ENCODE results near the gene APBB2.
"Not testable (repeated sequence)": the region's sequence is repeated elsewhere in the genome, so short reads cannot be mapped to it uniquely, and the experiment has no call there.

Gene APBB2

DNA sequence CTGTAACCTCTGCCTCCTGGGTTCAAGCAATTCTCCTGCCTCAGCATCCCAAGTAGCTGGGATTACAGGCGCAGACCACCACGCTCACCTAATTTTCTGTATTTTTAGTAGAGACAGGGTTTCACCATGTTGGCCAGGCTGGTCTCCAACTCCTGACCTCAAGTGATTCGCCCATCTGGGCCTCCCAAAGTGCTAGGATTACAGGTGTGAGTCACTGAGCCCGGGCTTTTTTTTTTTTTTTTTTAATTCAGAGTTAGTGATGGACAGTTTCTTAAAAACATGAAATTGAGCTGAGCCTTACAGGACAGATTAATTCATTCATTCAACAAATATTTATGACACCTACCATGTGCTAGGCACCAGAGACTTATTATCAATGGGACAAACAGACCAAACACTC lies 313.8 kb downstream of the APBB2 start:
- not testable (repeated sequence) for H3K27ac ChIP-seq (ENCODE audit: low read depth, low read length, severe bottlenecking); H3K36me3 ChIP-seq (ENCODE audit: control insufficient read depth, insufficient read depth, low read length); H3K4me3 ChIP-seq (ENCODE audit: extremely low read depth, insufficient read depth, low read length, poor library complexity, severe bottlenecking); H3K9me3 ChIP-seq (ENCODE audit: control insufficient read depth, low read length); H3K4me1 ChIP-seq (ENCODE audit: control insufficient read depth, insufficient read depth, low read length, poor library complexity, severe bottlenecking)
- WGBS, 2 experiments (ENCODE audit: insufficient coverage in 2 of 2): 87 to 92% methylated on average over 2 to 3 of the region's 4 CpGs

GRCh38 chr4:40897557-40898203 lies 316.7 kb downstream of the APBB2 start:
- Histone ChIP-seq H3K36me3 (ENCODE audit: control insufficient read depth, insufficient read depth, low read length) (no peaks in the 10 kb centered on the region), H3K4me3 (ENCODE audit: extremely low read depth, insufficient read depth, low read length, poor library complexity, severe bottlenecking) (no peak overlapping the region), H3K4me1 (ENCODE audit: control insufficient read depth, insufficient read depth, low read length, poor library complexity, severe bottlenecking) (peaks cover 2% of the 10 kb centered on the region), H3K9me3 (ENCODE audit: control insufficient read depth, low read length) (no peaks in the 10 kb centered on the region), H3K27ac (ENCODE audit: low read depth, low read length, severe bottlenecking) (no peak overlapping the region)
- WGBS, 2 experiments (ENCODE audit: insufficient coverage in 2 of 2): 73 to 93% methylated on average over 2 to 5 of the region's 10 CpGs

GRCh38 chr4:40890764-40891163 lies 323.6 kb downstream of the APBB2 start:
- peaks cover 10% of the 10 kb centered on the region for H3K4me1 ChIP-seq (ENCODE audit: control insufficient read depth, insufficient read depth, low read length, poor library complexity, severe bottlenecking)
- no peak overlapping the region for H3K4me3 ChIP-seq (ENCODE audit: extremely low read depth, insufficient read depth, low read length, poor library complexity, severe bottlenecking)
- H3K9me3 ChIP-seq (ENCODE audit: control insufficient read depth, low read length): no peaks in the 10 kb centered on the region
- no peak overlapping the region for H3K27ac ChIP-seq (ENCODE audit: low read depth, low read length, severe bottlenecking)
- peaks cover 18% of the 10 kb centered on the region for H3K36me3 ChIP-seq (ENCODE audit: control insufficient read depth, insufficient read depth, low read length)
- WGBS, 2 experiments (ENCODE audit: insufficient coverage in 2 of 2): 91 to 100% methylated on average over 3 to 6 of the region's 6 CpGs

- Histone ChIP-seq H3K4me3 (ENCODE audit: extremely low read depth, insufficient read depth, low read length, poor library complexity, severe bottlenecking) (no peak overlapping the region), H3K4me1 (ENCODE audit: control insufficient read depth, insufficient read depth, low read length, poor library complexity, severe bottlenecking) (peaks cover 10% of the 10 kb centered on the region), H3K27ac (ENCODE audit: low read depth, low read length, severe bottlenecking) (no peak overlapping the region), H3K9me3 (ENCODE audit: control insufficient read depth, low read length) (no peaks in the 10 kb centered on the region), H3K36me3 (ENCODE audit: control insufficient read depth, insufficient read depth, low read length) (peaks cover 18% of the 10 kb centered on the region)
- 96 to 97% methylated on average over 17 to 18 of the region's 18 CpGs for WGBS, 2 experiments (ENCODE audit: insufficient coverage in 2 of 2)
Observed at GRCh38 chr4:40890199-40890598, 324.1 kb downstream of the APBB2 start.

GRCh38 chr4:40888933-40889332 lies 325.4 kb downstream of the APBB2 start:
- Histone ChIP-seq H3K4me3 (ENCODE audit: extremely low read depth, insufficient read depth, low read length, poor library complexity, severe bottlenecking) (no peak overlapping the region), H3K27ac (ENCODE audit: low read depth, low read length, severe bottlenecking) (no peak overlapping the region), H3K9me3 (ENCODE audit: control insufficient read depth, low read length) (no peaks in the 10 kb centered on the region), H3K36me3 (ENCODE audit: control insufficient read depth, insufficient read depth, low read length) (peaks cover 18% of the 10 kb centered on the region), H3K4me1 (ENCODE audit: control insufficient read depth, insufficient read depth, low read length, poor library complexity, severe bottlenecking) (peaks cover 10% of the 10 kb centered on the region)
- 92 to 98% methylated on average over 5 of the region's 5 CpGs for WGBS, 2 experiments (ENCODE audit: insufficient coverage in 2 of 2)

DNA sequence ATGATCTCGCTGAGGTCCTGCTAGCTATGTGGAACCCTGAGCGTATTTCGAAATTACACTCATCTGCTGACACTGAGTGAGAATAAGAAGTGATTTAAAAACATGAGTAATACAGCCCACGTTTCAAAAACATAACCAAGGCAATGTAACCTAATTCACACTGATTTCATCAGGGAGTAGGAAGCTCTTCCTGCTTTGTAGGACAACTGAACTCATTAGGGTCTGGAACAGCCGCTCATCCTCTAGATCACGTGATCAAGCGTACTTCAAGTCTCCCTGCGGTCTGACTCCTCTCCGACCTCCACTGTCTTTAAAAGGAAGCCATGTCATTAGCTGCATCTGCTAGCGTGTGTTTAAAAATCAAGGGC lies 326.6 kb downstream of the APBB2 start:
- Histone ChIP-seq H3K9me3 (ENCODE audit: control insufficient read depth, low read length) (no peaks in the 10 kb centered on the region), H3K36me3 (ENCODE audit: control insufficient read depth, insufficient read depth, low read length) (peaks cover 18% of the 10 kb centered on the region), H3K4me3 (ENCODE audit: extremely low read depth, insufficient read depth, low read length, poor library complexity, severe bottlenecking) (no peak overlapping the region), H3K4me1 (ENCODE audit: control insufficient read depth, insufficient read depth, low read length, poor library complexity, severe bottlenecking) (peaks cover 10% of the 10 kb centered on the region), H3K27ac (ENCODE audit: low read depth, low read length, severe bottlenecking) (no peak overlapping the region)
- WGBS, 2 experiments (ENCODE audit: insufficient coverage in 2 of 2): 94% methylated on average over 6 to 9 of the region's 10 CpGs

DNA sequence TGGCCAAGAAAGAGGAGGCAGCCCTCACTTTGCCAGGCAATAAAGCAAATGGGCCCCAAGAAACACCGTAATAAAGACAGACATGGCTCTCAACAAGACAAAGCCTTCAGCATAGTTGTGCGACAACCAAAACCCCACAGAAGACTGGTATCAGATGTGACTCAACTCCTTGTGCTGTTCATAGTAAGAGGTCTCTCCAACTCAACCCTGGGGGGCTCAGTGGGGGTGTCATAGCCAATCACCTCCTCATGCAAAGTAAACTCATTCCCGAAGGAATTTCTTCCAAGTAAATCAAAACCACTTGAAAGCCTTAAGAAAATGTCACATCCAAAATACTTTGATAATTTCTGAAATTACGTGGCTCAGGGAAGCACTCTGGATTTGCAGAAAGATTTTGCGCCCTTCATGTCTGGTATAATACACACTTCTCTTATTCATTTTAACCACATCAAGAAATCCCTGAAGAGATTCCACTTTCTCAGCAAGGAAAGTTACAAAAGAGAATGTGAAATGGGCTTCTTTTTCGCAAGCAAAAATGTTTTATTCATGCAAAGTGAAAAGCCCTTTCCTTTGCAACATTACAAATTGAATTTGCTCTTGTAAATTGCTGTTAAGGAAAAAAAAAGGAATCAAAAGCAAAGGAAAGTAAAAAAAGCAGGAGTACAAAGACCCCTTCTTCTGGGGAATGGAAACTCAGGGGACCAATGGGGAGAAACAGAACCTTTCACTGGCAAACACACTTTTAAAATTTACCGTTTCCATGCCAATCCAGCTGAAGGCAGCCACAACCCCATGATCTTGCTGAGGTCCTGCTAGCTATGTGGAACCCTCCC lies 327.2 kb downstream of the APBB2 start:
- H3K4me3 ChIP-seq (ENCODE audit: extremely low read depth, insufficient read depth, low read length, poor library complexity, severe bottlenecking): no peak overlapping the region
- H3K27ac ChIP-seq (ENCODE audit: low read depth, low read length, severe bottlenecking): no peak overlapping the region
- WGBS, 2 experiments (ENCODE audit: insufficient coverage in 2 of 2): 84 to 96% methylated on average over 4 to 5 of the region's 7 CpGs
- H3K4me1 ChIP-seq (ENCODE audit: control insufficient read depth, insufficient read depth, low read length, poor library complexity, severe bottlenecking): peaks cover 10% of the 10 kb centered on the region
- H3K9me3 ChIP-seq (ENCODE audit: control insufficient read depth, low read length): no peaks in the 10 kb centered on the region
- peaks cover 15% of the 10 kb centered on the region for H3K36me3 ChIP-seq (ENCODE audit: control insufficient read depth, insufficient read depth, low read length)

- Histone ChIP-seq H3K4me3 (ENCODE audit: extremely low read depth, insufficient read depth, low read length, poor library complexity, severe bottlenecking) (no peak overlapping the region), H3K27ac (ENCODE audit: low read depth, low read length, severe bottlenecking) (no peak overlapping the region), H3K9me3 (ENCODE audit: control insufficient read depth, low read length) (no peaks in the 10 kb centered on the region), H3K4me1 (ENCODE audit: control insufficient read depth, insufficient read depth, low read length, poor library complexity, severe bottlenecking) (peaks cover 3% of the 10 kb centered on the region), H3K36me3 (ENCODE audit: control insufficient read depth, insufficient read depth, low read length) (no peaks in the 10 kb centered on the region)
- 97 to 98% methylated on average over 3 to 4 of the region's 4 CpGs for WGBS, 2 experiments (ENCODE audit: insufficient coverage in 2 of 2)
Observed at GRCh38 chr4:40881851-40882250, 332.5 kb downstream of the APBB2 start.

- peaks cover 3% of the 10 kb centered on the region for H3K4me1 ChIP-seq (ENCODE audit: control insufficient read depth, insufficient read depth, low read length, poor library complexity, severe bottlenecking)
- no peaks in the 10 kb centered on the region for H3K36me3 ChIP-seq (ENCODE audit: control insufficient read depth, insufficient read depth, low read length)
- no peaks in the 10 kb centered on the region for H3K9me3 ChIP-seq (ENCODE audit: control insufficient read depth, low read length)
- H3K4me3 ChIP-seq (ENCODE audit: extremely low read depth, insufficient read depth, low read length, poor library complexity, severe bottlenecking): no peak overlapping the region
- H3K27ac ChIP-seq (ENCODE audit: low read depth, low read length, severe bottlenecking): no peak overlapping the region
- 93% methylated on average over 2 of the region's 2 CpGs; no CpG with 5 or more reads in 1 of the 2 experiments for WGBS, 2 experiments (ENCODE audit: insufficient coverage in 2 of 2)
Observed at GRCh38 chr4:40881096-40881495, 333.2 kb downstream of the APBB2 start.

DNA sequence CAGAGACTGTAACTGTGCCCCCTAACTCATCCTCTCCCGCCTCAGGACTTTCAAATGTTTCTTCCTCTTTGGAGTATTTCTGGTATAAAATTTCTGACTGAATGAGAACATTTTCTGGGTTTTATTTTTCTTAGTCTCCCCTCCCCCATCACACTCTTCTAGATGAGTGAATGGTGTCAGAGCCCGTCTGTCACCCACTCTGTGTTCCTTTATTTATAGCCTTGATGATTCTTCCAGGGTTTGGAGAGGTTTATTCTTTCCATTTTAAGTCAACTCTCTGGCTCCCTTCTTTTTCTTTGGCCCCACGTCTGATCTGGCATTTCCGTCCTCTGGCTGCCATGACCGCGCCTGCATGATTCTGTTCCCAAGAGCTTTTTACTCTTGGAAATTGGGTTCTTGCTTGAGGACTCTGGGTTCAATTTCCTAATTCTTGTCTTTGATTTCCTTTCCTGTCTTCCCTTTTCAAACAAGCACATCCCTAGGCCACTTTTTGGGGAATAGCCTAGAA lies 335.7 kb downstream of the APBB2 start:
- H3K4me1 ChIP-seq (ENCODE audit: control insufficient read depth, insufficient read depth, low read length, poor library complexity, severe bottlenecking): peaks cover 17% of the 10 kb centered on the region
- H3K4me3 ChIP-seq (ENCODE audit: extremely low read depth, insufficient read depth, low read length, poor library complexity, severe bottlenecking): no peak overlapping the region
- H3K36me3 ChIP-seq (ENCODE audit: control insufficient read depth, insufficient read depth, low read length): no peaks in the 10 kb centered on the region
- H3K9me3 ChIP-seq (ENCODE audit: control insufficient read depth, low read length): no peaks in the 10 kb centered on the region
- 90% methylated on average over 4 of the region's 6 CpGs; no CpG with 5 or more reads in 1 of the 2 experiments for WGBS, 2 experiments (ENCODE audit: insufficient coverage in 2 of 2)
- no peak overlapping the region for H3K27ac ChIP-seq (ENCODE audit: low read depth, low read length, severe bottlenecking)

GRCh38 chr4:40877081-40877480 lies 337.3 kb downstream of the APBB2 start:
- peaks cover under 1% of the 10 kb centered on the region for H3K36me3 ChIP-seq (ENCODE audit: control insufficient read depth, insufficient read depth, low read length)
- WGBS, 2 experiments (ENCODE audit: insufficient coverage in 2 of 2): 97 to 98% methylated on average over 4 to 5 of the region's 6 CpGs
- no peak overlapping the region for H3K27ac ChIP-seq (ENCODE audit: low read depth, low read length, severe bottlenecking)
- no peak overlapping the region for H3K4me3 ChIP-seq (ENCODE audit: extremely low read depth, insufficient read depth, low read length, poor library complexity, severe bottlenecking)
- peaks cover 17% of the 10 kb centered on the region for H3K4me1 ChIP-seq (ENCODE audit: control insufficient read depth, insufficient read depth, low read length, poor library complexity, severe bottlenecking)
- no peaks in the 10 kb centered on the region for H3K9me3 ChIP-seq (ENCODE audit: control insufficient read depth, low read length)

Measured in mesodermal cell (in vitro differentiated cells).